ENCODE measurements around the gene SH3BP4. TPM values are rescaled to one million over a fixed set of nuclear protein-coding genes. Genes with fewer than 3 reads are reported as not detected.

SH3BP4 gene
- total and polyA plus RNA-seq, 10 of the 15 experiments (the other 5 are each of a cell fraction or from before 2014, with no cell fraction given): 0.03 to 0.36 TPM; not detected in 8

GRCh38 chr2:235011929-235012631 is 60.3 kb downstream of the SH3BP4 start:
- FAIRE-seq (no peak), ATAC-seq (no peak), DNase-seq (ENCODE audit: low read depth, low spot score) (no peak)
- RAD21 ChIA-PET (ENCODE audit: unreplicated experiment): no interaction called here
- 41% methylated on average over 15 of the region's 15 CpGs for WGBS (ENCODE audit: insufficient coverage, insufficient replicate concordance, low lambda C conversion rate, missing lambda C conversion rate)
- H3K4me3 ChIP-seq: no peak overlapping the region
- no peaks in the 10 kb centered on the region; the same call in 2 of the 3 replicates for H3K9me3 ChIP-seq (replicated peaks; ENCODE audit: control insufficient read depth, insufficient read depth, low read length)
- intact Hi-C loops (cut with micrococcal nuclease; ENCODE audit: unreplicated experiment): no loop called here
- H3K4me1 ChIP-seq (ENCODE audit: control insufficient read depth, insufficient read depth, low read length): no peaks in the 10 kb centered on the region
- SMC1A ChIA-PET (ENCODE audit: uncharacterized antibody, unreplicated experiment): no interaction called here
- CTCF ChIA-PET: no interaction called here
- H3K27me3 ChIP-seq (replicated peaks in 1 of 2; ENCODE audit: control insufficient read depth in 2 of 2, insufficient read depth in 2 of 2, low read length in 1 of 2): no peaks in the 10 kb centered on the region
- no peak overlapping the region for H3K9ac ChIP-seq (ENCODE audit: control insufficient read depth, insufficient read depth, low read length)
- H3K27ac ChIP-seq (ENCODE audit: control insufficient read depth, insufficient read depth): no peak overlapping the region
- POLR2A ChIA-PET: no interaction called here
- no peak overlapping the region for H3K4me2 ChIP-seq (ENCODE audit: control insufficient read depth, insufficient read depth)
- H3K79me2 ChIP-seq (ENCODE audit: control insufficient read depth, insufficient read depth, low read length): no peaks in the 10 kb centered on the region
- H3K36me3 ChIP-seq (ENCODE audit: control insufficient read depth in 2 of 2, insufficient read depth in 2 of 2, low read length in 1 of 2): no peaks in the 10 kb centered on the region
- BruUV-seq (replicated peaks): no TSS peak
- TF ChIP-seq SMC3 (IDR thresholded peaks at IDR 0.05; ENCODE audit: borderline replicate concordance, low read length) (no peak), FOXK2 (IDR thresholded peaks at IDR 0.05) (no peak), ELK1 (IDR thresholded peaks at IDR 0.05; ENCODE audit: low read depth, low read length) (no peak), KDM1A (IDR thresholded peaks at IDR 0.05; ENCODE audit: borderline replicate concordance) (no peak), MYC (IDR thresholded peaks at IDR 0.05; ENCODE audit: insufficient read depth, insufficient read length, insufficient replicate concordance, low read length, severe bottlenecking) (no peak), SUZ12 (IDR thresholded peaks at IDR 0.05; ENCODE audit: unreplicated experiment) (no peak)
- in situ Hi-C loops (cut with MboI): no loop called here
- no peaks in the 10 kb centered on the region for H4K20me1 ChIP-seq (ENCODE audit: control insufficient read depth, insufficient read depth)
- H2AFZ ChIP-seq (ENCODE audit: control insufficient read depth, low read depth, low read length): no peak overlapping the region

- Histone ChIP-seq H2AFZ (ENCODE audit: control insufficient read depth, low read depth, low read length) (no peak overlapping the region), H3K9ac (ENCODE audit: control insufficient read depth, insufficient read depth, low read length) (no peak overlapping the region), H3K27ac (ENCODE audit: control insufficient read depth, insufficient read depth) (no peak overlapping the region), H3K36me3 (ENCODE audit: control insufficient read depth in 2 of 2, insufficient read depth in 2 of 2, low read length in 1 of 2) (no peaks in the 10 kb centered on the region), H3K9me3 (replicated peaks; ENCODE audit: control insufficient read depth, insufficient read depth, low read length) (no peaks in the 10 kb centered on the region; the same call in 2 of the 3 replicates), H3K79me2 (ENCODE audit: control insufficient read depth, insufficient read depth, low read length) (no peaks in the 10 kb centered on the region), H3K27me3 (replicated peaks in 1 of 2; ENCODE audit: control insufficient read depth in 2 of 2, insufficient read depth in 2 of 2, low read length in 1 of 2) (no peaks in the 10 kb centered on the region), H3K4me1 (ENCODE audit: control insufficient read depth, insufficient read depth, low read length) (no peaks in the 10 kb centered on the region), H4K20me1 (ENCODE audit: control insufficient read depth, insufficient read depth) (no peaks in the 10 kb centered on the region), H3K4me2 (ENCODE audit: control insufficient read depth, insufficient read depth) (no peak overlapping the region), H3K4me3 (no peak overlapping the region)
- no TSS peak for BruUV-seq (replicated peaks)
- no peak for FAIRE-seq
- intact Hi-C loops (cut with micrococcal nuclease; ENCODE audit: unreplicated experiment) (no loop called here), in situ Hi-C loops (cut with MboI) (no loop called here)
- SMC1A ChIA-PET (ENCODE audit: uncharacterized antibody, unreplicated experiment): no interaction called here
- POLR2A ChIA-PET: no interaction called here
- DNase-seq (ENCODE audit: low read depth, low spot score): no peak
- CTCF ChIA-PET: no interaction called here
- TF ChIP-seq YY1 (IDR thresholded peaks at IDR 0.05; ENCODE audit: low read depth, low read length) (no peak), HDGF (IDR thresholded peaks at IDR 0.05) (no peak), MAX (IDR thresholded peaks at IDR 0.05; ENCODE audit: low read depth, low read length) (no peak), ZNF24 (IDR thresholded peaks at IDR 0.05) (no peak), IKZF1 (conservative IDR thresholded peaks at IDR 0.05) (no peak), ELK1 (IDR thresholded peaks at IDR 0.05; ENCODE audit: low read depth, low read length) (no peak), SPI1 (IDR thresholded peaks at IDR 0.05; ENCODE audit: borderline replicate concordance, insufficient read depth, low read depth, low read length) (no peak), ZNF622 (IDR thresholded peaks at IDR 0.05) (no peak), JUNB (IDR thresholded peaks at IDR 0.05) (no peak)
- 15% methylated on average over 4 of the region's 4 CpGs for WGBS (ENCODE audit: insufficient coverage, insufficient replicate concordance, low lambda C conversion rate, missing lambda C conversion rate)
- RAD21 ChIA-PET (ENCODE audit: unreplicated experiment): no interaction called here
- no peak for ATAC-seq
These were observed 65.6 kb downstream of the SH3BP4 start for GRCh38 chr2:235017441-235017840.

All from GM12878 (cell line).